GM15510 (cell line): ENCODE data around the gene MB.

ENCODE experiments used
- POLR2A ChIP-seq: IDR thresholded peaks from 3 replicates; pipeline ENCODE4 v1.6.1; 2011; ENCODE audit warnings: borderline replicate concordance; ENCODE audit not compliant: insufficient read length; ENCODE audit errors: extremely low read depth

MB gene

DNA sequence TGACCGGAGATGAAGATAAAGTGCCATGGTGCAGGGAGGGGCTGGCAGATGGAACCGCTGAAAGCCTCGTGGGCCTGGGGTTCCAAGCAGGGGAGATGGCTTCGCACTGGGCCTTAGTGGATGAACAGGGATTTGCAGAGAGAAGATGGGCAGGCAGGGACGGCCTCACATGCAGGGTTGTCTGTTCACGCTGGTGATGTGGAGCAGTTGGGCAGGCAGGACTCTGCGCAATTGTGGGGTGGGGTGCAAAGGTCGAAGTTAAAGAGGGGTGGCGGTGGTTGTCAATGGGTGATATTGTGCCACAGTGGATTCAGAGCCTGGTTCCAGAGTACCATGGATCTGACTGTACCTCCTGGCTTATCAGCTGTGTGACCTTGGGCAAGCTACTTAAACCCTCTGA, 7.9 kb downstream of the MB start:
- TF ChIP-seq POLR2A = no peak

DNA sequence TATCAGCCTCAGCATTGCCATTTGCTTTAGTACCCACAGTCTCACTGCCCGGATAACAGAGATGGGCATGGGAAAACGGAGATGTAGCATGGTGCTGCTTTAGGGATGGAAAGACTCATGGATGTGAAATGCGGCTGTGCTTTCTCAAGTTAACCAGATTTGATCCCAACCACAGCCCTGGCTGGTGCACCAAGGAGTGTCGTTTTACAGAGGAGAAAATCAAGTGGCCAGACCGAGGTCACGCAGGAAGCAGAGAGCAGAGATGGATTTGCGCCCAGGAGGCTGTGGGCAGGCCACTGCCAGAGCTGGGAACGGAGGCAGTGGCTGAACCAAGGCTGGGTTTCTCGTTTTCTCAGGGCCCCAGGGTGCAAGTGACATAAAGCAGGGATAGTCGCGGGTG, 9.0 kb downstream of the MB start:
- no peak for TF ChIP-seq POLR2A

DNA sequence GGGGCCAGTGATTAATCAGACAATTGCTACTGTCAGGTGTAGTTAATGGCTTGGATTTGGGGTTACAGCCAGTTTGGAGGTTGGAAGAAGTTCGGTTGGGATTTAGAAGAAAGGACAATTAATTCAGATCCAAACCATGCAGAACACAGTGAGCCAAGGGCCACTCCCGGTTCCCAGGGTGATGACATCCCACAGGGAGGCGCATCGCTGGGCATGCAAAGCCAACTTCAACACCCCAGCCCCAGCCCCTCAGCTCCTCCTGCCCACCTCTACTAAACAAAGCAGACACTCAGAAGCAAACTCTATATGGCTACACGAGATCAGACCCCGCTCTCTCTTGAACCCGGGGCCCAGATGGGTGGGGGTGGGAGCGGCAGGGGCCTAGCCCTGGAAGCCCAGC, 10.2 kb downstream of the MB start:
- TF ChIP-seq POLR2A = no peak

GRCh38 chr22:35605851-35606481, 11.2 kb downstream of the MB start:
- no peak for TF ChIP-seq POLR2A

DNA sequence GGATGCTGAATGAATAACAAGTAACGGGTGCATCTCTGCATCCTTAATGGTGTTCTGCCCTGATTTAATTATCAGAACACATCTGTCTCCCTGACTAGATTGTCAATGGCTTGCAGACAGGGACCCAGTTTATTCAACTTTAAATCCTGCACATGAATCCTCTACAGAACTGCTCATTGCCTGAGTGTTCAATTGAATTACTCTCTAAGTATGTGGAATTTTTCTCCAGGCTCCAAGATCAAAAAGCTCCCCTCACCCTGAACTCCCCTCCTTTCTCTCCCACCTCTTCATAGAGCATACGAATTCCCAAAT, 11.8 kb downstream of the MB start:
- TF ChIP-seq POLR2A = no peak

GRCh38 chr22:35604621-35605368, 12.3 kb downstream of the MB start:
- no peak for TF ChIP-seq POLR2A

DNA sequence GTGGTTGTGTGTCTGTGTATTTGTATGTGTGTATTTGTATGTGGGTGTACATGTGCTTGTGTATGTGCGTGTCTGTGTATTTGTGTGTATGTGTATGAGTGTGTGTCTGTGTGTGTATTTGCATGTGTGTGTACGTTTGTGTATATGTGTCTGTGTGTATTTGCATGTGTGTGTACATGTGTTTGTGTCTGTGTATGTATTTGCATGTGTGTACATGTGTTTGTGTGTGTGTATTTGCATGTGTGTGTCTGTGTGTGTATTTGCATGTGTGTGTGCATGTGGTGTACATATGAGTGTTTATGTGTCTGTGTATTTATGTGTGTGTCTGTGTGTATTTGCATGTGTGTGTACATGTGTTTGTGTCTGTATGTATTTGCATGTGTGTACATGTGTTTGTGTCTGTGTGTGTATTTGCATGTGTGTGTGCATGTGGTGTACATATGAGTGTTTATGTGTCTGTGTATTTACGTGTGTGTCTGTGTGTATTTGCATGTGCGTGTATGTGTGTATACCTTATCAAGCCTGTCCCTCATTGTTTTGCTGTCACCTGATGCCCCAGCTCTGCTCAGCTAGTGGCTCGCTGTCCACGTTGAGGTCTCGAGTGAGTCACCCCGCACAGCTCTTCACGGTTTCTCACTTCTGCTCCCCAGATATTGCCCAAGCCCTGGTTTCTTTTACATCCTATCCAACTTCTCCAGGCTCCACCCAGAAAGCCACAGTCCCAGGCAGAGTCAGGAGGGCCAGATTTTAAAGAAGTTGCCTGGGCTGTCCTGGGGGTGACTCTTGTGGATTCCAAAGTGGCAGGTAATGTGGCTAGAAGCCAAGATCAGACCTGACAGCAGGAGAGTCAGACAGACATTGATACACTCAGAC, 15.2 kb downstream of the MB start:
- TF ChIP-seq POLR2A = no peak

DNA sequence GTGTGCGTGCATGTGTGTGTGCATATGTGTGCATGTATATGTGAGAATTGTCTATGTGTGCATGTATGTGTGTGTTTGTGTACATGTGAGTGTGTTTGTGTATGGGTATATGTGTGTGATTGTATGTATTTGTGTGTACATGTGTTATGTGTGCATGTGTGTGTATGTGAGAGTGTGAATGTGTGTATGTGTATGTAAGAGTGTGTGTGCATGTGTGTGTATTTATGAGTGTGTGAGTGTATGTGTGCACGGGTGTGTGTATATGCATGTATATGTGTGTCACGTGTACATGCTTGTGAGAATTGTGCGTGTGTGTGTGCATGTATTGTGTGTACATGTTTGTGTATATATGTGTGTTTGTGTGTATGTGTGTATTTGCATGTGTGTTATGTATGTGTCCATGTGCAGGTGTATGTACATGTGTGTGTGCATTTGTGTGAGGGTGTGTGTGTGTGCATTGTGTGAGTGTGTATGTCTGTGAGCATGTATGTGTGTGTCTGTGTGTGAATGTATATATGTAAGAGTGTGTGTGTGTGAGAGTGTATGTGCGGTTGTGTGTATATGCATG, 16.0 kb downstream of the MB start:
- no peak for TF ChIP-seq POLR2A

GRCh38 chr22:35600476-35600875, 16.7 kb downstream of the MB start:
- TF ChIP-seq POLR2A = no peak

DNA sequence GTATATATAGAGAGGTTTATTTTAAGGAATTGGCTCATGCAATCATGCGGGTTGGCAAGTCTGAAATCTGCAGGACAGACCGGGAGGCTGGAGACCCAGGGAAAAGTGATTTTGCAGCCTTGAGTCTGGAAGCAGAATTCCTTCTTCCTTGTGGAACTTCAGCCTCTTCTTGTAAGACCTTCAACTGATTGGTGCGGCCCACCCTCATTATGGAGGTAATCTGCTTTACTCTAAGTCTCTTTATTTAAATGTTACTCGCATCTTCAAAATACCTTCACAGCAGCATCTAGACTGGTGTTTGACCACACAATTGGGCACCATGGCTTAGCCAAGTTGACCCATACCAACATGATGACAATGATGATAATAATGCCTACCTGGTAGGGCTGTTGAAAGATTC, 17.8 kb downstream of the MB start:
- no peak for TF ChIP-seq POLR2A

DNA sequence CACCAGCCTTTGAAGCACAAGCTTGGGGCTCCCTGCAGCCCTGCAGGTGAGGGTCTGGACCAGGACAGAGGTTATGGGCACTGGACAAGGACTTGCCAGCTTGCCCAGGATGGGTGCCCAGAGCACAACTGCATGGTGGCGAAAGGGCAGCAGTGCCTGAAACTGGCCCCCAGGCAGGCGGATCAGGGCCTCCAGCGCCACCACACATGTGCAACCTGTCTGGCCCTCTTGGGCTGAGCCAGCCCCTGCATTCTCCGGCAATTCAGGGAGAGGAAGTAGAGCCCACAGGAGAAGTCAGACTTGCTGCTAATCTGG, 18.8 kb downstream of the MB start:
- no peak for TF ChIP-seq POLR2A

DNA sequence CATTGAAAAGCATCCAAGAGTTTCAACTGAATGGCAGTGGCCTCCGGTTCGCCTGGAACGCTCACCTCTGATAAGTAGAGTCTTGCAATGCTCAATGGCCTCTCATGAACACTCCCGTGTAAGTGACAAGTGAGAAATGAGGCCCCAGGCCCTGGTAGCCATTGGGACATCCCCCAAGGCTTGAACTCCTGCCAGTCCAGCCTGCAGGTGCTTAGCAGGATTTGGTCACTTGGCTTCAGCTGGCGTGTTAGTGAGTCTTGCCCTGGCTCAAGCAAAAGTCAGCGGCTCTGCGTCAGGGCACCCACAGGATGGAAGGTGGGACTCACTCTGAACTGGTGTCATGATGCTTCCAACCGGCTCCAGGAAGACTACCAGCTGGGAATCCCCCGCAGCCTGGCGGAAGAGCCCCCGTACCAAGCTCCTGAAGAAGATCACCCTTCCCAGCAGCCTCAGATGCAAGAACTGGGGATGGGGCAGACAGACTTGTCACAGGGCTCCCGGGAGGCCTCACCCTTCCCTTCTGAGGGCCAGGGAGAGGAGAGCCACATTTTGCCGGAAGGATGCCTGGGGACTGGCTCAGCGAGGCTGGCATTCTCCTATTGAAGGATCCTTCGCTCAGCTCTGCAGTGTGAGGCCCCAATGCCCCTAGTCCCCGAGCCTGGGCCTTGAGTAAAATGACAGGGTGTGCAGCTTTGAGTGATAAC, 19.3 kb downstream of the MB start:
- no peak for TF ChIP-seq POLR2A

GRCh38 chr22:35596821-35597220, 20.3 kb downstream of the MB start:
- TF ChIP-seq POLR2A = no peak

DNA sequence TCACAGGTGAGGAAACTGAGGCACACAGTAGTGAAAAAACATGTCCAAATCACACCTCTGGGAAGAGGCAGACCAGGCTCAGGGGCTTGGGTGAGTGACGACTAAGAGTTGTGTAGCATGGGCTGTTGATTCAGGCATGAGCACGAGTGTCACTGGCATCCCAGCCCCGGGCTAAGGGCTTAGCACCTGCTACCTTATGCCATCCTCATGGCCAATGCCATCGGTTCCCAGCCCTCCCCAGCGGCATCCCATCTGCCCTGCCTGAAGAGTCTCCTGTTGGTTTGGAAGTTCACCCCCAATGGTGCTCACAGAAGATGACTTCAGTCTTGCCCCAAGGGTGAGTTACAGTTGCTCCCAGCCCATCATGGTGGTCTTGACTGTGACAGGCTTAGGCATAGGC, 22.4 kb downstream of the MB start:
- no peak for TF ChIP-seq POLR2A

GRCh38 chr22:35593891-35594470, 23.1 kb downstream of the MB start:
- no peak for TF ChIP-seq POLR2A

- no peak for TF ChIP-seq POLR2A
Measured at GRCh38 chr22:35593071-35593890, 23.8 kb downstream of the MB start.
